ENCODE data around the gene GPC6.

The GPC6 gene

GRCh38 chr13:93386116-93386515, 159.5 kb downstream of the GPC6 start:
- DNase-seq, result no peak

GRCh38 chr13:93388701-93389100, 162.1 kb downstream of the GPC6 start:
- DNase-seq, result no peak

- DNase-seq, result no peak
Observed at GRCh38 chr13:93397619-93398018, 171.0 kb downstream of the GPC6 start.

- no peak for DNase-seq
Observed at GRCh38 chr13:93398167-93399035, 171.8 kb downstream of the GPC6 start.

GRCh38 chr13:93399212-93399611, 172.6 kb downstream of the GPC6 start:
- DNase-seq, result no peak

GRCh38 chr13:93406136-93406535, 179.5 kb downstream of the GPC6 start:
- no peak for DNase-seq

- DNase-seq, result no peak
Observed at GRCh38 chr13:93407551-93407950, 180.9 kb downstream of the GPC6 start.

GRCh38 chr13:93409001-93409400, 182.4 kb downstream of the GPC6 start:
- no peak for DNase-seq

GRCh38 chr13:93409816-93410215, 183.2 kb downstream of the GPC6 start:
- DNase-seq, result no peak

- DNase-seq, result no peak
Observed at GRCh38 chr13:93411186-93411680, 184.6 kb downstream of the GPC6 start.

GRCh38 chr13:93412676-93413075, 186.1 kb downstream of the GPC6 start:
- DNase-seq, result no peak

- no peak for DNase-seq
Observed at GRCh38 chr13:93413972-93414717, 187.5 kb downstream of the GPC6 start.

GRCh38 chr13:93416736-93417355, 190.2 kb downstream of the GPC6 start:
- no peak for DNase-seq

- DNase-seq, result no peak
Observed at GRCh38 chr13:93418398-93418797, 191.8 kb downstream of the GPC6 start.

GRCh38 chr13:93420206-93420605, 193.6 kb downstream of the GPC6 start:
- DNase-seq, result no peak

GRCh38 chr13:93420887-93421286, 194.3 kb downstream of the GPC6 start:
- DNase-seq, result no peak

- no peak for DNase-seq
Observed at GRCh38 chr13:93422980-93423543, 196.5 kb downstream of the GPC6 start.

GRCh38 chr13:93425411-93425810, 198.8 kb downstream of the GPC6 start:
- no peak for DNase-seq

GRCh38 chr13:93430381-93430780, 203.8 kb downstream of the GPC6 start:
- no peak for DNase-seq

GRCh38 chr13:93435651-93436050, 209.0 kb downstream of the GPC6 start:
- DNase-seq, result no peak

GRCh38 chr13:93437081-93437480, 210.5 kb downstream of the GPC6 start:
- no peak for DNase-seq

- DNase-seq, result no peak
Observed at GRCh38 chr13:93446238-93446637, 219.6 kb downstream of the GPC6 start.

GRCh38 chr13:93450191-93450621, 223.6 kb downstream of the GPC6 start:
- peak; percentile 40 for DNase-seq
